HG02852 (cell line): Measurements from ENCODE around the gene PDPN.

Experiments used
- ATAC-seq: cut with Tn5 transposase; IDR thresholded peaks from one replicate; pipeline ENCODE4 v1.9.1; 2021; ENCODE audit warnings: mild to moderate bottlenecking, moderate library complexity; ENCODE audit not compliant: unreplicated experiment

Gene PDPN

GRCh38 chr1:13576926-13577325, 6.7 kb upstream of the PDPN start:
- ATAC-seq: no peak

DNA sequence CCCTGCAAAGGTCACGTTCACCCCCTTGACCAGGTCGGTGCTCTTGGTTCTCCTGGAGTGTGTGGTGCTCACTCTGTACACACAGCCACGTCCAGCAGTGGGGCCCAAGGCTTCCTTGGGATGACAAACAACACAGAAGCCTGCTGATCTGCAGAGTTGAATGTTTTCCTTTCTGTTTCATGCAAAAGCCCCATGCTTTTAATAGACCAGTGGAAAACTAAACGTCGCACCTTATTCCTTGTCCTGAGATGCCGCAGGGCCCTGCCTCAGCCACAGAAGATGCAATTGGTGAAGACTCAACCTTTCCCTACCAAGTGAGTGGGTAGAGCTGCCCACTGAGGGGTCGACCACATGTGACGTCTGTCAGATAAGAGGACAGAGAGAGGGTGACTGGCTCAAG, 5.8 kb upstream of the PDPN start:
- no peak for ATAC-seq

GRCh38 chr1:13581446-13581845, 2.2 kb upstream of the PDPN start:
- ATAC-seq: no peak

- no peak for ATAC-seq
These were observed 754 bp upstream of the PDPN start for GRCh38 chr1:13582713-13583443.

GRCh38 chr1:13583966-13584791, 547 bp downstream of the PDPN start:
- ATAC-seq: no peak

DNA sequence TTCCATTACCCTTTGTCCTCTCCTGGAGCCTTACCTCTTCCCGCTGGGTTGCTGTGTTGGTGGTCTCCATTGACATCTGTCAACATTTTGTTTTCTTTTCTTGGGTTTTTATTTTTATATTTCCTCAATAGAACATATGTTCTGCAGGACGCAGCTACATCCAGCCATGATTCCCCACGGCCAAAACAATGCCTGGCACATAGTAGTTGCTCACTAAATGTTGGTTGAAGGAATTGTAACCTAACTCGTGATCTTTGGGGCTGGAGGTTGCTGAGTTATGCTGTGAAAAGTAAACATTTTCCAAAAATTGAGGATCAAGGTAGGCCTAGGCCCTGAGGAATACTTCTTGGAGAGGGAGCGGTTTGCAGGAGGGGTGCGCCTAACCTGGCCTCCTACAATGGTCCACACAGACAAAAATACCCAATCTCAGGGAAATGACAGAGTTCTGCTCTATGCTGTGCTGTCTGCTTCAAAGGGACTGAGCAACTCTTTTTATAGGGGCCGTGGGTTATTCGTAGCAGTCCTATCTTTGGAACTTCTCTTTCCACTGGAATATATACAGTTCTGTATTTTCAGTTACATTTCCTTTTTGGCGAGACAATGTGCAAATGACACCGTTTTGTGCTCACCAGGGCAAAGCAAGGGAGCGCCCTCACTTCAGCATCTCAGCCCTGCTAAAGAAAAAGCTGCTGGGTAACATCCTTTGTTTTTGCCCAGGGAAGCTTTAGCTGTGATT, 1.4 kb downstream of the PDPN start:
- no peak for ATAC-seq

- no peak for ATAC-seq
These were observed 2.0 kb downstream of the PDPN start for GRCh38 chr1:13585612-13585991.

- no peak for ATAC-seq
These were observed 2.4 kb downstream of the PDPN start for GRCh38 chr1:13586001-13586400.

GRCh38 chr1:13587256-13588030, 3.8 kb downstream of the PDPN start:
- ATAC-seq: no peak

- no peak for ATAC-seq
These were observed 5.5 kb downstream of the PDPN start for GRCh38 chr1:13588946-13589796.

DNA sequence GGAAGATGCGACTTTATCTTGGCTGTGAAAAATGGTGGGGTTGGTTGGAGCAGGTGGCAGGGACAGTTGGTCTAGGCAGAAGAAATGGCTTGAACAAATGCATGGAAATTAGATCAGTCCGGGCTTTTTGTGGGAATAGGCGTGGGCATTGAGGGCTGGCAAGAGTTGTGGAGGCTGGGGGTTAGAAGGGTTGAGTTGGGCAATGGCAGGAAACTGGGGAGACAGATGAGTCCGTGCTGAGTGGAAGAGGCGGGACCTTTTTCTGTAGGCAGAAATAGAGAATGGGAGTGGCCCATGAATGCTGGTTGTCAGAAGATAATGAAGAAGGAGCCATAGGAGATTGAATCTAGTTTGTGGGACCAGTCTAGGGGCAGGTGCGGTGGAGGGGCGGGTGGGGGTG, 6.9 kb downstream of the PDPN start:
- ATAC-seq: no peak

GRCh38 chr1:13593511-13594131, 10.0 kb downstream of the PDPN start:
- no peak for ATAC-seq

DNA sequence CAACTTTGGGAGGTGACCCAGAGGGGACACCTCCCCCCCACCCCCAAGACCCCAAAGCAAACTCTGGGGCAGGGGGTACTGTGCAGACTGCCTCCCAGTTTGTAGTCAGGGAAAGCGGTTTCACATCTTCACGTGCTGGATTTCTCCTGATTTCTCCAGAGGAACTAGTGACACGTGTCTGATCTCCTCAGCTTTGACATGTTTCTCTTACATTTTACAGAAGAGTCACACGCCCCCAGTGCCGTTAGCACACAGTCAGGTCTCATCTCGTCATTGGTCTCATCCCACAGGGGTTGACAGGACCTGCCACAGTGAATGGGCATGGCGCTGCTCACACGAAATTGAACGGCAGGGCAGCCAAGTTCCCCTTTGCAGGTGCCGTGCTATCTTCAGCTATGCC, 11.8 kb downstream of the PDPN start:
- no peak for ATAC-seq

DNA sequence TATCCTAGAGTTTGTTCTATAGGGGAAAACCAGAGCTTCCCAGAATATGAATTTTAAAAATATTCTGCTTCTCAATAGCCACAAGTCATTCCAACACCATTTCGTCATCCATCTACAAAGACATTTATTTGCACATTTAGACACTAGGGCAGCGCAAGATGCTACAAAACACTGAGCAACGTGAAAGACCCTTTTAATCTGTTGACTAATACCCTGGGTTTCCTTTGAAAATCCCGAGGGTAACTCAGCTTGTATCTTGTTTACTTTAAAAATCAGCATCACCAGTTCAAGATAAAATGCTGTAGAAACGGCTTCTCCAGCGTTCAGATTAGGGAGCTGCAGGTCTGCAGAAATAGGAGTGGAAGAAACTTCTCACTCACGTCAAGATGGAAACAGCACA, 13.5 kb downstream of the PDPN start:
- ATAC-seq: no peak

GRCh38 chr1:13600762-13601453, 17.3 kb downstream of the PDPN start:
- no peak for ATAC-seq

DNA sequence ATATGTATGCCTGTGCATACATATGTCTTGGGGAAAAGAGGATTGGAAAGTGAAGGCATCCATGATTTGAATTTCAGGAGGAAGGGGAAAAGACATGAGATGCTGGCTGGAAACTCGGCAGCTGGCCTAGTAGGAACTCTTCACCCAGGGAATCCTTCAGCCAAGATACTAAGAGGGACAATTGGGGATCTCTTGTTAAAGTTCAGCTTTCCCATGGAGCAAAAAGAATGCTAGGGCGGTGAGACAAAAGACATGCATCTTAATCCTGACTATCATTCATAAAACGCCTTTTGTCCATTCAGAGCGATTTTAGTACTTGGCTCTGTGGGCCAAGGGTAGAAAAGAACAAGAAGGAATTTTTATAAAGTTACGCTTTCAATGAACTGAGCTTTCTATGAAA, 20.5 kb downstream of the PDPN start:
- ATAC-seq: no peak

GRCh38 chr1:13604721-13605120, 21.1 kb downstream of the PDPN start:
- no peak for ATAC-seq

GRCh38 chr1:13605159-13605558, 21.5 kb downstream of the PDPN start:
- no peak for ATAC-seq

- ATAC-seq: no peak
These were observed 23.4 kb downstream of the PDPN start for GRCh38 chr1:13607002-13607401.
